ENCODE measurements around the gene BPIFB2.

BPIFB2 gene

GRCh38 chr20:33022694-33023438 lies 15.4 kb downstream of the BPIFB2 start:
- DNase-seq = no peak

DNA sequence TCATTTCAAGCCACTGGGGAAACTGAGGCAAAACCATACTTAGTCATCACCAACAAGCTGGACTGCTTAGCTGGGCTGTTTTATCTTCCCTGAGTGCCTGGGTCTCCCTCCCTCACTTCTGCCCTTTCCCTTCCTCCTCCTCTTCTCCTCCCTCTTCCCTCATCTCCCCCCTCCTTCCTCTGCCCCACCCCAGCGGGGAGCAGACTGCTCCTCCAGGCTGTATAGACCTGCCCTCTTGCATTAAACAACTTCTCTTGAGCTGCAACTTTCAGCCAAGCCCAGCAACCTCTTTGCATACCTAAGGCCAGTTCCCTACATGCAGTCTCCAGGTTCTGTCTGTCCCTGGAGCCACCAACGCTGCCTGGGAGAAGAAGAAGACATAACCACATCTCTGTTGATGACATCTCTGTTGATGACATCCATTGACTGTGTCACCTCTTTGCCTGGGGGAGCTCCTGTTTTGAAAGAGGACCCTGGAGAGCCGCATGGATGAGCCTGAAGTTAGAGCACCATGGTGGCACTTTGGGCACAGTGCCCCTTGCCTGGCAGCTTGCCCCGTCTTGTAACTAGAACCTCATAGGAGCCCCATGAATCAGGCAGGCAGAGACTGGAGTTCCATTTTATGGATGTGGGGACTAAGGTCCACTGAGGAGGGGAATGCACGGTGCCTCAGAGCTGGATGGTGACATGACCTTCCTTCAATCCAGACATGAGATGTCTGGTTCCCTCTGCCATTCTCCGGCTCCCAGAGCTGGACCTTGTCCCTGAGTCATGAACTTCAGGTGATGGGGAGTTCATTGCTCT lies 16.1 kb downstream of the BPIFB2 start:
- no peak for DNase-seq

DNA sequence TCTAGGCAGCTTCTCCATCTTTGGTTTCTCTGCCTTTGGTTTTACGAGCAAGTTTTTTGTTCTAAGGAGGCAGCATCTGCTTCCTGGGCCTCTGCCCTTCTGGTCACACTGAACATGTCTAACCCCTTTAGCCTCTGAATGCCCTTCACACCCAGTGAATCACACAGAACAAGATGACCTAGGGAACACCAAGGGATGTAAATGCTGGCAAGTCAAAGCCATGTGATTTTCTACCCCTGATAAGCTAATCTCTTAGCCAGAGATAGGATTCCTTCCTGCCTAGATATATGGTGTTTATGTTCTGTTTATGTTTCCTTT lies 16.7 kb downstream of the BPIFB2 start:
- no peak for DNase-seq

- DNase-seq = no peak
Measured at GRCh38 chr20:33024609-33025317, 17.3 kb downstream of the BPIFB2 start.

DNA sequence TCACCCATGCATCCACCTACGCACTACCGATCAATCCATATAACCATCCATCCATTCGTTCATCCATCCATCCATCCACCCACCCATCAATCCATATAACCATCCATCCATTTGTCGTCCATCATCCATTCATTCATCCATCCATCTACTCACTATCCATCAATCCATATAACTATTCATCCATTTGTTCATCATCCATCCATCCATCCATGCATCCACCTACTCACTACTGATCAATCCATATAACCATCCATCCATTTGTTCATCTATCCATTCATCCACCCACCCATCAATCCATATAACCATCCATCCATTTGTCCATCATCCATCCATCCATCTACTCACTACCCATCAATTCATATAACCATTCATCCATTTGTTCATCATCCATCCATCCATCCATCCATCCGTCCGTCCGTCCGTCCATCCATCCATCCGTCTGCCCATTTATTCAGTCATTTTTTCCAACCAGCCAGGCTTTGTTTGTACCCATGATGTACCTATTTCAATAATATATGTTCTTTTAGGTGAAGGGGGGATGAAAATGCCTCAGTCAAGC lies 17.9 kb downstream of the BPIFB2 start:
- DNase-seq = no peak

GRCh38 chr20:33026072-33026778 lies 18.7 kb downstream of the BPIFB2 start:
- DNase-seq = no peak

DNA sequence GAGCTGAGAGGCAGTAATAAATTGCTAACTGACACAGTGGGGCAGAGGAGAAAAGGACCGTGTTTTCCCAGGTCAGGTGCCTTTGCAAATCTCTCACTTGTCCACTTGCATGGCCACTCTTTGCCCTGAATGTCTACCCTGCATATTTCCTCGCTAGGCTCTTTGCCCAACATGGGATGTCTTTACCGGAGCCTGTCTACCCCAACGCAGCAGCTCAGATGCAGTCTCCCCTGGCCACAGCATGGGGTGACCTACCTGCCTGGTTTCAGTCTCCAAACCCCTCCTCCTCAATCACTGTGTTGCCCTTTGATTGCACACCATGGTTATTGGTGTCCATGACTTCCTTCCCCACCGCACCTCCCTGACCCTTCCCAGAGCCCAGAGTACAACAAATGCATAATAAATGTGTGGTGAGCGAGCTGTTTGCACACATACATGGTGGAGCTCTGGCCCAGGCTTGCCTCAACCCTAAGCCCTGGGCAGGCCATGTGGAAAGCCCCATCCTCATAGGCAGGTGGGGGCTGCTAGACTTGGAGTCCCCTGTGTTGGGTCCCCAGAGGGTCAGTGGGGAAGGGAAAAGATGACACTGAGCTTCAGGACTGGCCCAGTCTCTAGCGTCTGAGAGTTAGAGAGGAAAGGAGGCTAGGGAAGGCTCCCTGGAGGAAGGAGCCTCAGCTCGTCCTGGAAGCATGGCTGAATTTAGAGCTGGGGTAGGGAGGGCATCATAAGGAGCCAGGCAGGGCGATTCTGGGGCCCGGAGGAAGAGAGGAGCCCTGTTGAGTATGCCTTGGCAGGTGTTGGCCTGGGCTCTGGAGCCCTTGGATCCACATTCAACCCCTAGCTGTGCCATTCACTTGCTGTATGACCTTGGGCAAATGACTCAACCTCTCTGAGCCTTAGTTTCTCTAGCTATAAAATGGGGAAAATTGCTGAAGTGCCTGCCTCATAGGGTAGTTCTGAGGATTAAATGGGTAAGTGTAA lies 19.6 kb downstream of the BPIFB2 start:
- no peak for DNase-seq

DNA sequence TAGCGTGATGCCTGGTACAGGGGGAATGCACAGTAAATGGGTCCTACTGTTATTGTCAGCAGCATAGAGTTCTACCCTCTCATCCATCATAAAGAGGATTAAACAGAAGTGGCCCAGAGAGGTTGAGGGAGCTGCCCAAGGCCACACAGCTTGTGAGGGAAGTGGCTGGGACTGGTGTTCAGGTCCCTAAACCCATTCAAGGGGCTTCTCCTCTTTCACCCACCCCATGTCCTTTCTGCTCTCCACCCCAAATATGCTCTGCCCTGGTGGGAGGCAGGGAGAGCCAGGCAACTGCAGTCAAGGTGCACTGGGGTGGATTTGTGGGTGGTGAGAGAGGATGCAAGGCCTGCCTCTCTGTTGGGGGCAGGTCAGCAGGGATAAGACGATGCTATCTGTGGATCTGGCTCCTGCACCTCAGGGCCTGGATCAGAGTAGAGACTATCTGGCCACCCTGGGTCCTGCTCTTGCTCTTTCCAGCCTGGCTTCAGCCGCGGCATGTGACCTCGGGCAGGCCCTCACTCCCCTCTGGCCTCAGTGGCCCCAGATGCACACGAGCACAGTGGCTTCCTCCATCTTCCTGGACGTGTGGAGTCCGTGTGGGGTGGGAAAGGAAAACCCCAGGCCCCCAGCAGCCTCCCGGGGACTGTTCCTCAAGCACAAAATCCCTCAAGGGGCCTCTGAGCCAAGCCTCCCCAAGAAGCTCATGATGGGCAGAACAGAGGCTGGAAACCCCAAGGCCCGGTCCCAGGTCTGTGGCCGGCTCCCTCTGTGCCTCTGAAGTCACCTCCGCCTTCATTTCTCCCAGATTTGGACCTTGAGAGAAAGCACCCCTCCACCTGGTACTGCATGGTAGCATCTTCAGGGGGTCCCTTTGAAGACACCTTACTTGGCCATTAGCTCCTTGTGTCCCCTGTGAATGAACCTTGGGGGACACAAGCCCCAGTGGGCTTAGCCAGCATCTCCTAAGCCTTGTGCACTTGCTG lies 20.6 kb downstream of the BPIFB2 start:
- no peak for DNase-seq

- DNase-seq = no peak
Measured at GRCh38 chr20:33028875-33029274, 21.4 kb downstream of the BPIFB2 start.

DNA sequence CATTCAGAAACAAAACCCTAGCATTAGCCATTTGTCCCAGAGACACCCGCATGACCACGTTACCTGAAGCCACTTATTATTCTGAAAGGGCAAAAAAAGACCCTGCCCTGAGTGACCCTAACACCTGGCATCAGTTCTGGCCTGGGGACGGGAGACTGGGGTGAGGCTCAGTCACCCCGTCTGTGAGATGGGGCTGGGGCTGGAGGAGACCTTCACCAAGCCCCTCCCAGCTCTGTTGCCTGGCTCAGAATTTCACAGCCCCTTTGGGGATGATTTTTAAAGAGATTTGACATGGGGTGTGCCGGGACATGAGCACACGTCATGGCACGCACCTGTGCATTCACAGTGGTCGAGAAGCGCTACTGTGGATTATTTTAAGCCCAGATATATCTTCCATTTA lies 22.6 kb downstream of the BPIFB2 start:
- no peak for DNase-seq

- DNase-seq = no peak
Measured at GRCh38 chr20:33030569-33030968, 23.1 kb downstream of the BPIFB2 start.

DNA sequence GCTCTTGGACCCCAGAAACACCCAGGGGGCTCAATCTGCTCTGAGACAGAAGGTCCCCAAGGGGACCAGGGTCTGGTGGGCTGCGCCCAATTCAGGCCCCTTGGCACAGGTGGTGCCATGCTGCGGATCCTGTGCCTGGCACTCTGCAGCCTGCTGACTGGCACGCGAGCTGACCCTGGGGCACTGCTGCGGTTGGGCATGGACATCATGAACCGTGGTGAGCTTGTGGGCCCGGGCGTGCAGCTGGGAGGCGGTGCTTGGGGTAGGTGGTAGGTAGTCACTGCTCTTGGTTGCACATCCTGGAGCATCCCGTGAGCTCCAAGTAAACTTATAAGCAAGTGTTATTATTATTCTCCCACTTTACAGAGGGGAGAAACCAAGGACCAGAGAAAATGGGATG lies 24.0 kb downstream of the BPIFB2 start, which contains the start of gene BPIFB6:
Gene BPIFB6, plus strand, starts transcription at position 118 of the 400 bp plus-strand sequence. Its CDS starts 0 bp downstream, at position 118.
- DNase-seq = no peak

DNA sequence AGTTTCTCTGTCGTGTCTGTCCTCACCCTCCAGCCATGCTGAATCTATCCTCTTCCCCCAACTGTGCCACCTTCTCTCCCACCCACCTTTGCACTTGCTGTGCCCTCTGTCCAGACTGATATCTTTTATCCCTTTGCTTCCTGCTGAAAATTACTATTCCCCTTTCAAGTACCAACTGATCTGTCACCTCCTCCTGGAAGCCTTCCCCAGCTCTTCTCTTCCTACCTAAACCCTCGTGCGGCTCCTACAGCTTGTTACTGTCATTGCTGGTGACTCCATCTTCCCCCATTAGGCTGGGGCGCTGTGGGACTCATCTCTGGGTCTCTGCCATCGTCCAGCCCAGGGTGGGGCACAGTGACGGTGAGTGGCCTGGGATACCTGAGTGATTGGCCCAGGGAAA lies 25.1 kb downstream of the BPIFB2 start:
- DNase-seq = no peak

DNA sequence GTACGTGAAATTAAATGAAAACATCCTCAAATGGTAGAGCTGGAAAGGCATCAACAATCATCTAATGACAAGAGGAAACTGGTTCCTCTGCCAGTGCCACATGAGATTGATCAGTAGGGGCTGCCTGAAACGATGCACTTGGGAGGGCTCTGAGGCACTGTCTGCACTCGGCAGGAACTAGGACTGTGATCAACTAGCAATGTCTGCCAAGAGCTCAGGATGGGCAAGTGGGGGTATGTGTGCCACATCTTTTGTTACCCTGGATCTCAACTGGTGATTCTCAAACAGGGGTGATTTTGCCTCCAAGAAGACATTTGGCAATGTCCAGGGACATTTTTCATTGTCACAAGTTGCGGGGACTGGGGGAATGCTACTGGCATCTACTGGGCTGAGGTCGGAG lies 25.9 kb downstream of the BPIFB2 start:
- no peak for DNase-seq

DNA sequence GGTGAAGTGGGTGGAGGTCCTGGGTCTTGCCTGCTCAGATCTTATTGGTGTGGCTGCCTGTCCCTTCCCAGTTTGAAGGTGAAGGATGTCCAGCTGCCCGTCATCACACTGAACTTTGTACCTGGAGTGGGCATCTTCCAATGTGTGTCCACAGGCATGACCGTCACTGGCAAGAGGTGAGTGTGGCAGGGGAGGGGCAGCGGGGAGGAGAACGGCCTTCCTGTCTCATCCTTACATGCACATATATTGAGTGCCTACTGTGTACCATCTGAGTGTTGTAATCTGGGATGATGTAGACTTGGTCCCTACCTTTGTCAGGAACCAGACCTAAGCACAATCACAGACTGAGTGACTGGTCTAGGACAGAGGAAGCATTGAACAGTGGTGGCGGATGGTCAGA lies 26.6 kb downstream of the BPIFB2 start:
- DNase-seq = no peak

- DNase-seq = no peak
Measured at GRCh38 chr20:33034901-33035492, 27.5 kb downstream of the BPIFB2 start.

DNA sequence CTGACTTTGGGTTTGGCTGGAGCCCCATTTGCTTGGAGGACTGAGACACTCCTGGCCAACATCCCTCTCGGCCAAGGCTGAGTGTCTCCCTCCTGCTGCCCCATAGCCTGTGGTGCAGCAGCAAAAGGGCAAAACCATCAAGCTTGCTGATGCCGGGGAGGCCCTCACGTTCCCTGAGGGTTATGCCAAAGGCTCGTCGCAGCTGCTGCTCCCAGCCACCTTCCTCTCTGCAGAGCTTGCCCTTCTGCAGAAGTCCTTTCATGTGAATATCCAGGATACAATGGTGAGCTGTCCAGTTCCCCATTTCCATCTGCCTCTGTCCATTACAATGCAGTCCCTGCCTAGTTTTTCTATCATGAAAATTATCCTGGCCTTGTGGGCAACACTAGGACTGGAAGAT lies 30.0 kb downstream of the BPIFB2 start:
- no peak for DNase-seq

DNA sequence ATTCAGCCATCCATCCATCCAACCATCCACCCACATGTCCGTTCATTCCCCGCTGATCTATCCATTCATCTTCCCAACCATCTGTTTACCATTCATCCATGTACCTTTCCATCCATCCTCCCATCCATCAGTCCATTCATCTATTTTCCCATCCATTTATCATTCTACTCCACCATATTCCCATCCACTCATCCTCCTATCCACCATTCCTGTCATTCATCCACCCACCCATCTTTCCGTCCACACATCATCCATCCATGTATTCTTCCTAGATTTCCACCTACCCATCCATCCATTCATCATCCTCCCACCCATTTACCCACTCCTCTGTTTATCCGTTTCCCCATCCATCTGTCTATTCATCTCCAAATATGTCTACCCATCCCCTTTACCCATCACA lies 30.7 kb downstream of the BPIFB2 start:
- DNase-seq = no peak

GRCh38 chr20:33042430-33042829 lies 34.9 kb downstream of the BPIFB2 start:
- no peak for DNase-seq
